Fibroblast of lung (primary cell): ENCODE measurements around the gene PLEKHA6. TPM values are rescaled to one million over a fixed set of nuclear protein-coding genes. Genes with fewer than 3 reads are reported as not detected.

Source experiments
- DNase-seq, 2 donors: peaks; one replicate each; pipeline versions ENCODE4 v3.0.0 to v3.0.0-alpha.2; 2010; ENCODE audit warnings: low read depth in 2 of 2
- H2AFZ ChIP-seq: 2 replicates; pipeline ENCODE4 v1.5.1; 2012; ENCODE audit warnings: low read length, control low read depth, inconsistent platforms
- H3K27ac ChIP-seq: 2 replicates; pipeline ENCODE4 v1.5.1; 2011; ENCODE audit warnings: low read length, control low read depth; ENCODE audit not compliant: insufficient read depth
- H3K27me3 ChIP-seq: 2 replicates; pipeline ENCODE4 v1.5.1; 2011; ENCODE audit warnings: mild to moderate bottlenecking, low read length; ENCODE audit not compliant: control insufficient read depth, insufficient read depth
- H3K36me3 ChIP-seq: 2 replicates; pipeline ENCODE4 v1.5.1; 2011; ENCODE audit warnings: low read length; ENCODE audit not compliant: control insufficient read depth, insufficient read depth
- H3K4me1 ChIP-seq: 2 replicates; pipeline ENCODE4 v1.5.1; 2011; ENCODE audit warnings: low read length; ENCODE audit not compliant: control insufficient read depth, insufficient read depth; ENCODE audit errors: extremely low read depth
- H3K4me2 ChIP-seq: 2 replicates; pipeline ENCODE4 v1.5.1; 2011; ENCODE audit warnings: low read length, control low read depth; ENCODE audit not compliant: insufficient read depth; ENCODE audit errors: extremely low read depth
- H3K4me3 ChIP-seq, 4 experiments: fragments of 200-600 bp in 1 of 4; sonication (generic) in 1 of 4; replicated peaks in 1 of 4; 2 replicates each; pipeline ENCODE4 v1.5.1; 2011 to 2016; ENCODE audit warnings: low read length in 4 of 4, low read depth in 3 of 4, mild to moderate bottlenecking in 3 of 4, control low read depth in 2 of 4, inconsistent platforms in 1 of 4, mixed read lengths in 1 of 4; ENCODE audit not compliant: insufficient read depth in 1 of 4; ENCODE audit errors: control extremely low read depth in 1 of 4
- H3K79me2 ChIP-seq: 2 replicates; pipeline ENCODE4 v1.5.1; 2012; ENCODE audit warnings: mild to moderate bottlenecking, low read length, inconsistent platforms; ENCODE audit not compliant: control insufficient read depth, insufficient read depth
- H3K9ac ChIP-seq: 2 replicates; pipeline ENCODE4 v1.5.1; 2011; ENCODE audit warnings: mild to moderate bottlenecking, low read length, control low read depth; ENCODE audit not compliant: insufficient read depth
- H3K9me3 ChIP-seq: 2 replicates; pipeline ENCODE4 v1.5.1; 2012; ENCODE audit warnings: low read depth, low read length; ENCODE audit not compliant: control insufficient read depth, insufficient read depth
- H4K20me1 ChIP-seq: 2 replicates; pipeline ENCODE4 v1.5.1; 2011; ENCODE audit warnings: low read length; ENCODE audit not compliant: control insufficient read depth, insufficient read depth; ENCODE audit errors: extremely low read depth
- EZH2 ChIP-seq: IDR thresholded peaks from 2 replicates; pipeline ENCODE4 v1.5.1; 2012; ENCODE audit warnings: low read length, control low read depth, mild to moderate bottlenecking; ENCODE audit errors: missing control alignments
- polyA plus RNA-seq, 2 donors: library from polyadenylated mRNA; depleted of rRNA in 1 of 2; stranded (reverse) in 1 of 2; unstranded in 1 of 2; fragments of >200 nt; gene quantifications; 2 replicates each; pipeline ENCODE4 v1.2.1, GENCODE V29; 2011 to 2012; ENCODE audit warnings: missing spikeins in 1 of 2
- total RNA-seq: library from RNA; depleted of rRNA; stranded (reverse); fragments of >200 nt; gene quantifications from 2 replicates; pipeline ENCODE4 v1.2.1, GENCODE V29; 2014
- TF ChIP-seq, protein P1 (sequence below), 2 donors: IDR thresholded peaks in 1 of 2; conservative IDR thresholded peaks in 1 of 2; 1 replicate in 1 of 2; 2 replicates in 1 of 2; pipeline ENCODE4 v1.5.1; 2011 to 2012; ENCODE audit warnings: low read length in 2 of 2, control low read depth in 1 of 2, inconsistent platforms in 1 of 2, low read depth in 1 of 2, mild to moderate bottlenecking in 1 of 2

PLEKHA6 gene
- total and polyA plus RNA-seq, 2 donors (not counting 1 experiment from before 2014, with no cell fraction given), result 3.8 to 4.3 TPM

DNA sequence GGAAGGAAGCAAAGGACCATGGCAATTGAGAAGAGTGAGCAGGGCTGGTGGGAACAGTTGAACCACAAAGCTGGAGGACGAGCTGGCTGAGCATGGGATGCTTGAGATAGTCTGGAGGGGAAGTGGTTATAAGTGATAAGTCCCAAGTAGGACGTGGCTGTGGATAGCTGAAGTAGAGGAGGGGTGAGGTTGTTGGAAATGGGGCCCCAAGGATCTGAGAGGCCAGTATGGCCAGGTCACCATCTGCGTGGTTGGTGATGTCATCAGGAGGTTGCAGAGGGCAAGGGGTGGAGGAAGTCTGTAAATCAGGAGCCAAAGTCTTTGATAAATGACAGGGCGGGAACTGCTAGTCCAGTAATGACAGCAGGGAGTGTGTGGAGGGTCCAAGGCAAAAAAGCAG, 182.6 kb downstream of the PLEKHA6 start:
- no peak for DNase-seq
- H3K4me2 ChIP-seq, result no peak overlapping the region
- no peak for TF ChIP-seq EZH2
- TF ChIP-seq, protein P1, sequence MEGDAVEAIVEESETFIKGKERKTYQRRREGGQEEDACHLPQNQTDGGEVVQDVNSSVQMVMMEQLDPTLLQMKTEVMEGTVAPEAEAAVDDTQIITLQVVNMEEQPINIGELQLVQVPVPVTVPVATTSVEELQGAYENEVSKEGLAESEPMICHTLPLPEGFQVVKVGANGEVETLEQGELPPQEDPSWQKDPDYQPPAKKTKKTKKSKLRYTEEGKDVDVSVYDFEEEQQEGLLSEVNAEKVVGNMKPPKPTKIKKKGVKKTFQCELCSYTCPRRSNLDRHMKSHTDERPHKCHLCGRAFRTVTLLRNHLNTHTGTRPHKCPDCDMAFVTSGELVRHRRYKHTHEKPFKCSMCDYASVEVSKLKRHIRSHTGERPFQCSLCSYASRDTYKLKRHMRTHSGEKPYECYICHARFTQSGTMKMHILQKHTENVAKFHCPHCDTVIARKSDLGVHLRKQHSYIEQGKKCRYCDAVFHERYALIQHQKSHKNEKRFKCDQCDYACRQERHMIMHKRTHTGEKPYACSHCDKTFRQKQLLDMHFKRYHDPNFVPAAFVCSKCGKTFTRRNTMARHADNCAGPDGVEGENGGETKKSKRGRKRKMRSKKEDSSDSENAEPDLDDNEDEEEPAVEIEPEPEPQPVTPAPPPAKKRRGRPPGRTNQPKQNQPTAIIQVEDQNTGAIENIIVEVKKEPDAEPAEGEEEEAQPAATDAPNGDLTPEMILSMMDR (conservative IDR thresholded peaks at IDR 0.05 in 1 of 2, IDR thresholded peaks at IDR 0.05 in 1 of 2; ENCODE audit: low read depth in 1 of 2, low read length in 2 of 2), result no peak
- no peaks in the 10 kb centered on the region for H3K36me3 ChIP-seq
- no peaks in the 10 kb centered on the region for H3K9me3 ChIP-seq
- no peaks in the 10 kb centered on the region for H3K27me3 ChIP-seq
- H3K79me2 ChIP-seq, result no peaks in the 10 kb centered on the region
- no peak overlapping the region for H3K27ac ChIP-seq
- H3K9ac ChIP-seq, result no peak overlapping the region
- H3K4me3 ChIP-seq, result no peak overlapping the region
- no peaks in the 10 kb centered on the region for H4K20me1 ChIP-seq
- H2AFZ ChIP-seq, result no peak overlapping the region
- H3K4me1 ChIP-seq, result no peaks in the 10 kb centered on the region

DNA sequence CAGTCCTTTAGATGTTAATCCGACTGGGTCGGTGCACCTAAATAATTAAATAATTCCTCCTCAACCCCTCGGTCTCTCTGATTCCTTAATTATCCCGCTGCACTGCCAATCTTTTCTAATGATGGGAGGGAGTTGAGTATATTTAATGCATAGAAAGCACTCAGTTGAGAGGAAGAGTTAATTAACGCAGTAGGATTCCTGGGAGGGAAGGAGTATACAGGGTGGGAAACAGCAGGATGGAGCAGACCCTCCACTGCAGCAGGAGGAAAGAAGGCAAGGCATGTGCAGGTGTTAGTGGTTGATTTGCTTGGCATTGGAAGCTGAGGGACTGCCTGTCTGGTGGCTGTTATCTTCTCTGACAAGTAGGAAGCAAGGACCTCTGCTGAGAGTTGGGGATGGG, 183.7 kb downstream of the PLEKHA6 start:
- no peak for DNase-seq
- no peaks in the 10 kb centered on the region for H3K9me3 ChIP-seq
- no peaks in the 10 kb centered on the region for H4K20me1 ChIP-seq
- no peaks in the 10 kb centered on the region for H3K27me3 ChIP-seq
- no peak for TF ChIP-seq EZH2
- TF ChIP-seq, protein P1 (conservative IDR thresholded peaks at IDR 0.05 in 1 of 2, IDR thresholded peaks at IDR 0.05 in 1 of 2; ENCODE audit: low read depth in 1 of 2, low read length in 2 of 2), result no peak
- H3K36me3 ChIP-seq, result no peaks in the 10 kb centered on the region
- no peak overlapping the region for H3K4me2 ChIP-seq
- no peaks in the 10 kb centered on the region for H3K79me2 ChIP-seq
- no peak overlapping the region for H3K4me3 ChIP-seq
- H3K4me1 ChIP-seq, result peaks cover 3% of the 10 kb centered on the region
- no peak overlapping the region for H3K27ac ChIP-seq
- H2AFZ ChIP-seq, result no peak overlapping the region
- H3K9ac ChIP-seq, result no peak overlapping the region

DNA sequence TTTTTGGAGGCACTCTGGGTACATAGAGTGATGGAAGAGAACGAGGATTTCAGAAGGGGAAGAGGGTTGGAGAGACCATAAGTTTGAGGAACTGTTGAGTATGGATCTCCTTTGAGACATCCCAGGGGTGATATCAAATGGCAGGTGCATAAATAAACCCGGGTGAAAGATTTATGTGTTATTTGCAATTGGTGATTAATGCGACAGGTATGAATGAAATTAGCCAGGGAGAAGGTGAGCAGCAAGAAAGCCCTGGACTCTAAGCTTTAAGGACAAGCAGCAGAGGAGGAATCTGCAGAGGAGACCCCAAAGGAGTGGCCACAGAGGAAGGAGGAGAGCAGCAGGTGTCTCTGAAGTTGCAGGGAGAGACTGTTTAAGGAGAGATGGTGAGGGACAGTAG, 184.8 kb downstream of the PLEKHA6 start:
- Histone ChIP-seq H3K9ac (no peak overlapping the region), H3K4me2 (no peak overlapping the region), H3K4me1 (peaks cover 3% of the 10 kb centered on the region), H3K27me3 (no peaks in the 10 kb centered on the region), H3K36me3 (no peaks in the 10 kb centered on the region), H3K79me2 (no peaks in the 10 kb centered on the region), H3K4me3 (no peak overlapping the region), H4K20me1 (no peaks in the 10 kb centered on the region), H3K27ac (no peak overlapping the region), H3K9me3 (no peaks in the 10 kb centered on the region), H2AFZ (no peak overlapping the region)
- TF ChIP-seq EZH2, result no peak
- TF ChIP-seq, protein P1 (conservative IDR thresholded peaks at IDR 0.05 in 1 of 2, IDR thresholded peaks at IDR 0.05 in 1 of 2; ENCODE audit: low read depth in 1 of 2, low read length in 2 of 2), result no peak
- DNase-seq, result no peak
